ENCODE results near the gene MICAL2.

MICAL2 gene

GRCh38 chr11:12125609-12126149 is 15.3 kb downstream of the MICAL2 start:
- no peak for DNase-seq (ENCODE audit: low read depth)
- in situ Hi-C loops (cut with HindIII; ENCODE audit: low sequenced_read_pairs), result no loop called here
- no peak overlapping the region for H3K4me3 ChIP-seq (ENCODE audit: low read depth, low read length)
- no peak for TF ChIP-seq CTCF (IDR thresholded peaks at IDR 0.05; ENCODE audit: low read depth, low read length, missing control alignments)

- in situ Hi-C loops (cut with HindIII; ENCODE audit: low sequenced_read_pairs), result no loop called here
- DNase-seq (ENCODE audit: low read depth), result no peak
- no peak for TF ChIP-seq CTCF (IDR thresholded peaks at IDR 0.05; ENCODE audit: low read depth, low read length, missing control alignments)
- H3K4me3 ChIP-seq (ENCODE audit: low read depth, low read length), result no peak overlapping the region
Observed at GRCh38 chr11:12126344-12127019, 16.1 kb downstream of the MICAL2 start.

- TF ChIP-seq CTCF (IDR thresholded peaks at IDR 0.05; ENCODE audit: low read depth, low read length, missing control alignments), result no peak
Observed at GRCh38 chr11:12127206-12127898, 17.0 kb downstream of the MICAL2 start.

GRCh38 chr11:12128301-12128751 is 17.9 kb downstream of the MICAL2 start:
- in situ Hi-C loops (cut with HindIII; ENCODE audit: low sequenced_read_pairs), result no loop called here
- TF ChIP-seq CTCF (IDR thresholded peaks at IDR 0.05; ENCODE audit: low read depth, low read length, missing control alignments), result no peak
- H3K4me3 ChIP-seq (ENCODE audit: low read depth, low read length), result no peak overlapping the region
- no peak for DNase-seq (ENCODE audit: low read depth)

More at GRCh38 chr11:12127206-12127898, 17.0 kb downstream of the MICAL2 start:
- no peak for DNase-seq (ENCODE audit: low read depth)
- no peak overlapping the region for H3K4me3 ChIP-seq (ENCODE audit: low read depth, low read length)
- in situ Hi-C loops (cut with HindIII; ENCODE audit: low sequenced_read_pairs), result no loop called here

- no peak overlapping the region for H3K4me3 ChIP-seq (ENCODE audit: low read depth, low read length)
- in situ Hi-C loops (cut with HindIII; ENCODE audit: low sequenced_read_pairs), result no loop called here
- TF ChIP-seq CTCF (IDR thresholded peaks at IDR 0.05; ENCODE audit: low read depth, low read length, missing control alignments), result no peak
- no peak for DNase-seq (ENCODE audit: low read depth)
Observed at GRCh38 chr11:12129227-12129626, 18.8 kb downstream of the MICAL2 start.

- TF ChIP-seq CTCF (IDR thresholded peaks at IDR 0.05; ENCODE audit: low read depth, low read length, missing control alignments), result no peak
- no peak for DNase-seq (ENCODE audit: low read depth)
- H3K4me3 ChIP-seq (ENCODE audit: low read depth, low read length), result no peak overlapping the region
- in situ Hi-C loops (cut with HindIII; ENCODE audit: low sequenced_read_pairs), result no loop called here
Observed at GRCh38 chr11:12130180-12130980, 20.0 kb downstream of the MICAL2 start.
